HUDEP-2 (cell line): ENCODE measurements around the gene NCAM2.

ENCODE experiments used
- DNase-seq, 76 experiments: peaks; one replicate each; lab custom pipeline; 2025; ENCODE audit not compliant: unreplicated experiment in 76 of 76; lab: John Stamatoyannopoulos, UW

NCAM2 gene

DNA sequence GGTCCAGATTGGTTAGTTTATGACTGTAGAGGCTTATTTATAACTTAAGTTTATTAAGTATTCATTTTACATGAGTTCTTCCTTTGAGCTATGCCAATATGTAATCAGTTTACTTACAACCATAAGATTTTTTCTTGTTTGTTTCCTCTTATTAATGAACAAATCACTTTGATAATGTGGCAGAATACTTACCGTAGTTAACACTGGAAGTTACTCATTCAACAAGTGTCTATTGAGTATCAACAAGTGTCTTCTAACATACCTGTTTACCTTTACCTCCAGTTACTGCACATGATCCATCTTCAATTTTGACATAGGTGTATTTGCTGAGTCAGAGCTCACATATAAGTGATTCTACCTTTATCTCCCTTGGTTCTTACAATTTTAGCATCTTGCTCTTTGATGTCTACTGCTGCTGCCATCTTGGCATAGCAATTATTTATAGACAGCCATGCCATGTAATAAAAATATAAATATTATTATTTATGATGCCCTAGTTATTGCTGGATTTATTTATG lies 205.7 kb downstream of the NCAM2 start:
- no peak for DNase-seq

DNA sequence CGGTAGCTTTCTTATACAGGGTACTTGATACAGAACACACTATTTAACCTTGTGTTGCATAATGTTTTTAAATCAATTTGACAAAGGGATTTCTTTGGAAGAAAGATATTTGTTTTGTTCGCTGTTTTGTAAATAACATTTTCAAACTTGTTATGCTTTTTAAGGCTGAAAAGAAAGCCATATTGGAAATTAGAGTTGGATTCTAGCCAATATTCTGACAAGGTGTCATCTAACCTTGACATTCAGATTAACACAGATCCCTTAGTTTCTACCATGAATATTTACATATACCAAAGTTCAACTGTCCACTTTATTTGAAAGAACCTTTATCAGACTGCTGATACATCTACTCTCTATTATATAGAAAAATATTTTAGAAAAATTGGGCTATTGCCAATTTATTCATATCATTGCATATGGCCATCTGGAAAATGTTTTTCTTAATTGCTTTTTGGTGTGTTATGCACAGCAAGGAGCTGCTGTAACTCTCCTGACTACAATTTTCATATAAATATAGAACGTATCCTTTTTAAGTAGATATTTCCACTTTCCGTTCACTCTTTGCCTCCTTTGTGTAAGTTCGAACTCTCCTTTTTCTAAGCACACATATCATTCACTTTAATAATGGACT lies 206.3 kb downstream of the NCAM2 start:
- no peak for DNase-seq

- no peak for DNase-seq
Measured at GRCh38 chr21:21205604-21206003, 207.4 kb downstream of the NCAM2 start.

- peak in 5 of 76 experiments; percentile 3 to 45 (median 17) for DNase-seq
Measured at GRCh38 chr21:21210552-21210951, 212.3 kb downstream of the NCAM2 start.

DNA sequence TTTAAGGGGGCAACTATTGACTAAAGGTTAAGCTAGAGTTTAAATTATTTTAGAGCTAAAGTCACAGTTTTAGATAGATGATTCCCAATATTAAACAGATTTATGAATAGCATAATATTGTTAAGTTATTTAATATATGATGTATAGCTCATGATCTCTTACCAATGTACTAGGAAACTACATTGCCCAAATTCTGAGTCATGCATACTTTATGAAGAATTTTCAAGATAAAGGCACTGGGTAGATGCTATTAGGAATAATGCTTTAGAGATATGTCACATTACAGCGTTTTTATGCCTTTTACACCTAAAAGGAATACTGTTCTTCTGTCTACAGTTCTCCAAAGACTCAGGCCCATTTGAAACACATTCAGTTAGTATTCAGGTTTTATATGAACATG lies 215.1 kb downstream of the NCAM2 start:
- DNase-seq = no peak

DNA sequence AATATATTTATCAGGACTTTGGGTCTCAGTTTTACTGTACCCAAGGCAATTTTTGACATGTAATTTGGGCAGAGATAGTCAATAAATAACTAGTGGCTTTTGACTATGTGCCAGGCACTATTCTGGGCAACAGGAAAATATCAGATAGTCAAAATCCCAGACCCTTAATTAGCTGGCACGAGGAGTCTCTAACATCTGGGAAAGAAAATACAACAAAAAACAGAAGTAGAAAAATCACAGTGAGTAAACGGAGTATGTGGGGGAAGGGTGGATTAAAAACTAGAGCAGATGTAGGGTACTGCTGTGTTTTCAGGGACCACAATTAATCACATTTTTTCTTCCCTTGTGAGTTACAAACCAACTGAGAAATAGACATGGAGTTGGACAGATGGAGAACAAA lies 217.8 kb downstream of the NCAM2 start:
- DNase-seq = no peak

DNA sequence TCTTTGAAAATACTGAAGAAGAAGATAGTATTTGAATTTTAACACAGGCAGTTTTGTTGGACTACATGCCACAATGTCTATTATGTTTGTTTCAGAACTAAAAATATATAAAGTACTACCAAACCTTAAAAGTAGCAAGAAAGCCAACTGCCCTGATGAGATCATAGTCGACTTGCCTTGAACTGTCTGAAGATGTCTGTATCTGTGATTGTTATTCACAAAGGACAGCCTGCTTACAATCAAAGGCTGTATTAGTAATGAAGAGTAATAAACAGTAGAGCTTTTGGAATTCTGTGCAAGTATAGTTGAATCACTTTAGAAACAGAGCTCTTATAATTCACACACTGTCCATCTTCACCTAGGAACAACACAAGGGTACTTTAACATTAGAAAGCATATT lies 228.3 kb downstream of the NCAM2 start:
- no peak for DNase-seq

GRCh38 chr21:21230672-21231071 lies 232.5 kb downstream of the NCAM2 start:
- peak in 1 of 76 experiments; percentile 17 for DNase-seq

DNA sequence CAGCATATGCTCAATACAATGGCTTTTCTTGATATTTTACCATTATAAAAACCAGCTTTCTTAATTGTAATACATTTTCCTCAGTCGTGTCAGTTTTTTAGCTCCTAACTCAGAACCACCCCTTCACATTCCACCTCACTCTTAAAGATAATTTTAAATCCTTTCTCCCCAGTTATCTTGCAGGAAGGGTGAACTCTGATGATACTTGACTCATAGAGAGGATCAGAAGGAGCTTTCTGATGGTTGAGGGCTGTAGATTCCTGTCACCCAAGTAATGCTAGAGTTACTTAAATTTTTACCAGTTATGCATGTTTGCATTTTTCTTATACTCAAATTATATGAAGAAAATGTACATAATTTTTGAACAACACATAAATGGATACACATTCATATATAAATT lies 233.7 kb downstream of the NCAM2 start:
- DNase-seq = no peak

DNA sequence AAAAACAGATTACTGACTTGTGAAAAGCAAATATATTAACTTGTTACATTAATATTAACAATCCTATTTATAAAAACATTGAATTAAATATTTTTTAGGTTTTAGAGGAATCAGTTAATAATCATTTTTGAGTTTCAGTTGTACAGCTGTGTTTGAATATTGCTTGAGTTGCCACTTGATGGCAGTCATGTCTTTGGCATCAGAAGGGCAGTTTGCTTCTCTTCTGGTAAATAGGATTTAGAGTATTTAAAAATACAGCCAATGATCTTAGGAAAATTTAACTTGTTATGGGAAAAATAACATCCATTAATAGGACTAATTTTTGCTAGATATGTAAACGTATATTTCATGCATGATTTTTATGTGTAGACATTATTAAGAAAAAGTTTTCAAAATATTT lies 234.1 kb downstream of the NCAM2 start:
- DNase-seq = peak in 5 of 76 experiments; percentile 5 to 38 (median 28)

GRCh38 chr21:21233051-21233450 lies 234.8 kb downstream of the NCAM2 start:
- DNase-seq = no peak

- no peak for DNase-seq
Measured at GRCh38 chr21:21236996-21237395, 238.8 kb downstream of the NCAM2 start.

DNA sequence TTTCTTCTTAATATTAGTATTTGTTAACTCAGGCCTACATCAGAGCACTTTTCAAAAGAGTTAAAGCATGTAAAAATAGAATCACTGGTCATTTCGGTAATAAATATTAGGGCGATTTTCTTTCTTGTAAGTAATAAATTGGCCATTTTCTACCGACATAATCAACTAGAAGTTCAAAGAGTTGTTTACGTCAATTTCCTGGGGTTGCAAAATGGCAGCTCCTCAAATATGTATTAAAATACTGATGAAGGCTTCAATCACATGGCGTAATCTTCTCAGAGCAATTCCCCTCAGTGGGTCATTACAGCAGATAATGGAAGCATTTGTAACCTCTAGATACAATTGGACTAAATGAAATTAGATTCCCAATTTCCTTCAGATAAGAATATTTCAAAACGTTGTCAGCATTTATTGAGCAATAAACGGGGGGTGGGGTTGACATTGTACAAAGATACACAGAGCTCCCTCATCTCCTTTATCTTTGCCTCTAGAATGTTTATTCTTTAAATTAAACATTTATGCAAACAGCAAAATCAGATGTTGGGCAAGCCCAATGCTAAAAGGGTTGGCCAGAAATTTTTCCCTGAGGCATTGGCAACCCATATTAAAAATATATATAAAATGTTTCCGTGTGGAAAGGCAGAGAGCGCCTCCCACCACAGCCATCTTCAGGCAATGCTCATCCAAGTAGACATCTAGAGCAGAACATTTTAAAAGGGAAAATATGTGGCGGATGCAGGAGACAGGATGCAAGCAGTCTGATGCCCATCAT lies 240.6 kb downstream of the NCAM2 start:
- no peak for DNase-seq

DNA sequence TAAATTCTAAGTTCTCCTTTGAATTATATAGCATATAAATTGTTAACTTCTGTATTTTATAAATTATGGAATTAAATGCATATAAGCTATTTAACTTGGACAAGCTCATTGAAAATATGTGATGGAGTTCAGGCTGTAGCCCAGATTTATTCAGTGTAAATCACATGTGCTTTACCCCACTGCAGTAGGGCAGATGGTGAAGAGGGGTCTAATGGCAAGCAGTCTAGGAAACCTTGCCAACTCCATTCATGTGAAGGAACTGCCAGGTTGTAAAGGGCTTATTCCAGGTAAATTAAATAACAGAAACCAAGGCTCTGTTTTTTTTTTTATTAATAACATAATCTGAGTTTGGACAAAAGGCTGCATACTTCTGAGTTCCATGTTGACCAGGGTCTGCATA lies 243.2 kb downstream of the NCAM2 start:
- DNase-seq = no peak

GRCh38 chr21:21246007-21246406 lies 247.8 kb downstream of the NCAM2 start:
- no peak for DNase-seq

DNA sequence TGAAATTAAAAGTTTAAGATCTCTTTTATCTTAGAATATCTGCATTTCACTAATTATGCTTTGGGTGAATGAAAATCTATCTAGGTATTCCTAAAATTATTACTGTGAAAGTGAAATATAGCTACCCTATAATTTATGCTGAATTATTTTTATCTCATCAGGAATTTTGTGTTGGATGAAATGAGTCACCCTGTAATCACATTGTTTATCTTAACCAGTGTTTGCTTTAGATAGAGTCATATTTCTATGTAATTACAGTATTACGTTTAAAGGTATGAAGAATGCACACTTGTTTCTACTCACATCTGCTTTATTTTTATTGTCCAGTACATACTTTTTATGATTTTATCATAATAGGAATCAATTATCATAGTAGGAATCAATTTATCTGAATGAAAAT lies 249.2 kb downstream of the NCAM2 start:
- no peak for DNase-seq

DNA sequence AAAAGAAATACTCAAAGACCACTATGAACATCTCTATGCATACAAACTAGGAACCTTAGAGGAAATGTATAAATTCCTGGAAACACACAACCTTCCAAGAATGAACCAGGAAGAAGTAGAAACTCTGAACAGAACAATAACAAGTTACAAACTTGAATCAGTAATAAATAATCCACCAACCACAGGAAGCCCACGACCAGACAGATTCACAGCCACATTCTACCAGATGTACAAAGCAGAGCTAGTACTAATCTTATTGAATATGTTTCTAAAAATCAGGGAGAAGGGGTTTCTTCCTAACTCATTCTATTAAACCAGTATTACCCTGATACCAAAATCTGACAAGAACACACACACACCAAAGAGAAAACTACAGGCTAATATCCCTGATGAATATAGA lies 263.8 kb downstream of the NCAM2 start:
- no peak for DNase-seq

GRCh38 chr21:21268061-21268471 lies 269.9 kb downstream of the NCAM2 start:
- no peak for DNase-seq

GRCh38 chr21:21268885-21269284 lies 270.7 kb downstream of the NCAM2 start:
- DNase-seq = no peak

DNA sequence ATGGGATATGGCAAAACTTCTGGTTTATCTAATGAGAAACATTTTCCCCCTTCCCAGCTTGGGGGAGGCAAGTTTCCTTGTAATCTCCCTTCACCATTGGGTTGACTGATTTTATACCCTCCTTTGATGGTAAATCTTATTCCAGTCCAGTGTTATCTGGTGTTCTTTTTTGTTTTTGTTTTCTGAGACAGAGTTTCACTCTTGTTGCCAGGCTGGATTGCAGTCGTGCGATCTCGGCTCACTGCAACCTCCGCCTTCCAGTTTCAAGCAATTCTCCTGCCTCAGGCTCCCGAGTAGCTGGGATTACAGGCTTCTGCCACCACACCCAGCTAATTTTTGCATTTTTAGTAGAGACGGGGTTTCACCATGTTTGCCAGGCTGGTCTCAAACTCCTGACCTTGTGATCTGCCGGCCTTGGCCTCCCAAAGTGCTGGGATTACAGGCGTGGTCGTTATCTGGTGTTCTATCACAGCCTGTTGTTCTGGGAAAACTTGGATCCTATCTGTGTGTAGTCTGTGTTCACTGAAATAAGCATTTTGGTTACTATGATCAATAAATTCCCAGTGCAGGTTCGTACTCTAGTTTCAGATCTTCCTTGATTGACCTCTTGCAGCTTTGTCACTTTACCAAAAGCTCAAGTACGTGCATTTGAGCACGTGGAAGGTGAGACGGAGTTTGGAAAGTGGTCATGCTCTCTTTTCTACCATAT lies 281.1 kb downstream of the NCAM2 start:
- no peak for DNase-seq

- no peak for DNase-seq
Measured at GRCh38 chr21:21283810-21284209, 285.6 kb downstream of the NCAM2 start.
